ENCODE results near the gene TEKT4.
"Not testable (repeated sequence)": the region's sequence is repeated elsewhere in the genome, so short reads cannot be mapped to it uniquely, and the experiment has no call there.

The TEKT4 gene

DNA sequence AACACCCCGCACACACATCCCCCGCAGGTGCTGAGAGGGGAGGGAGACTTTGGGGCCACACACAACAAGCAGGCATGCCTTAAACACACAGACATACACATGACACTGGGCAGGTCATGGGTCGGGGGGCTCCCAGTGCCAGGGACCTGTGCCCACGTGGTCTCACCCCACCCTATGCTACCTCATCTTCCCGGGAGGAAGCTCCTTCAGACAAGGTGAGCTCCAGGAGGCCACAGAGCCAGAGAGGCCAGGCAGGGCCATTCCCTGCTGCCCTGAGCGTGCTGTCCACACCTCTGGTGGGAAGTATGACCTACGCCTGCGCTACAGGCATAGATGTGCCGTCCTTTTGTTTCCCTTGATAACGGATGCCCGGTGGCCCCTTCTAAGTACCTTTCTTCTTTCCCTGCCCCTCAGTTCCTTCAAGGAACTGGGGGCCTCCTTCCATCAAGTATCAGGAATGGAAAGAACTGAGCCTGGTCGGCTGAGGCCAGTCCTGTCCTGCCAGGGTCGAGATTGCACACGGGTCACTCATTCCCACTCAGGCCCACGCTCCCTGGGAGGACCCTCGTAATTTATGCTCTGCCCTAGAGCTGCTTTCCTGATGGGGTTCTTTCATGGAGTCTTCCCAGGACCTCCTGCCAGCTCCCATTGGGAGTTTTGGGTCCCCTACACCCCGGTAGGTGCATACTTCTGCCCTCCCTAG, 4.7 kb downstream of the TEKT4 start:
- no peak for FAIRE-seq

DNA sequence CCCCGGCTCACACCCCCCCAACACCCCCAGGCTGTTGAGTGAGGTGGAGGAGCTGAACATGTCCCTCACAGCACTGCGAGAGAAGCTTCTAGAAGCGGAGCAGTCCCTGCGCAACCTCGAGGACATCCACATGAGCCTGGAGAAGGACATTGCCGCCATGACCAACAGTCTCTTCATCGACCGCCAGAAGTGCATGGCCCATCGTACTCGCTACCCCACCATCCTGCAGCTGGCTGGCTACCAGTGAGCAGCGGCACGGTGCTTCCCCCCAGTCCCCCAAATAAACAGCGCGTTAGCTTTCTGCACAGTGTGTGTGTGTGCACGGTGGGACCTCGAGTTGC, 5.3 kb downstream of the TEKT4 start:
- no peak for FAIRE-seq

DNA sequence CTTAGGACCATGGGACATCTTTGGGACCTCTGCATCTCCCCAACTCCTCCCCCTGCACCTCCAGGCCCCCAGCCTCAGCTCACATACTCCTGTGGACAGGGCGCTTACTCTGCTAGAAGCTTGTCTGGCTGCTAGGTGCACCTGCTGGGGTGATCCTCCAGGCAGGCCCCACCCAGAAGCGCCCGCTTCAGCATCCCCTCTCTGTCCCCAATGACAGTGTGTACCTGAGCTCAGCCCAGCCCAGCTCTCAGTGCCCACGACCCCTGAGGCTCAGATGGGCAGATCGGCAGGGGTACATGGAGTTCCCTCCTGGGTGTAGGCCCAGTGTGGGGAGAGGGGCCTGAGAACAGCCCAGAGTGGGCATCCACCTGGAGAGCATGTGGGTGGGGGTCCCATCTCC, 5.9 kb downstream of the TEKT4 start:
- FAIRE-seq: no peak

DNA sequence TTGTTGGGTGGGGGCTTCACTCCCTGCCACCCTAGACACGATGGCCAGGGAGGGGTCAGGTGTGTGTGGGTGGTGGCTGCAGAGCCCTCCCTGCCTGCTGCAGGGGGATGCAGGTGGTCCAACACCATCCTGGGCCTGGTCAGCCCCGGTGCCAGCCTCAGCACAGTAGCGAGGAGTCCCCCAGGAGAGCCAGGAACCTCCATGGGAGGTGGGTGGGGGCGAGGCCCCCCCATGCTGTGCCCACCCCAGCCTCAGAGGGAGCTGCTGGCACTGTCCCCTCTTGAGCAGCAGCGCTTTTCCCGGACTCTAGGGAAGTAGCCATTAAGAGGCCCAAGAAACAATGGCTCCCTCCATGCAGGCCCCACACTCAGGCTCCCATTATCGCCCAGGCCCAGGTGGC, 7.3 kb downstream of the TEKT4 start:
- FAIRE-seq: not testable (repeated sequence)

DNA sequence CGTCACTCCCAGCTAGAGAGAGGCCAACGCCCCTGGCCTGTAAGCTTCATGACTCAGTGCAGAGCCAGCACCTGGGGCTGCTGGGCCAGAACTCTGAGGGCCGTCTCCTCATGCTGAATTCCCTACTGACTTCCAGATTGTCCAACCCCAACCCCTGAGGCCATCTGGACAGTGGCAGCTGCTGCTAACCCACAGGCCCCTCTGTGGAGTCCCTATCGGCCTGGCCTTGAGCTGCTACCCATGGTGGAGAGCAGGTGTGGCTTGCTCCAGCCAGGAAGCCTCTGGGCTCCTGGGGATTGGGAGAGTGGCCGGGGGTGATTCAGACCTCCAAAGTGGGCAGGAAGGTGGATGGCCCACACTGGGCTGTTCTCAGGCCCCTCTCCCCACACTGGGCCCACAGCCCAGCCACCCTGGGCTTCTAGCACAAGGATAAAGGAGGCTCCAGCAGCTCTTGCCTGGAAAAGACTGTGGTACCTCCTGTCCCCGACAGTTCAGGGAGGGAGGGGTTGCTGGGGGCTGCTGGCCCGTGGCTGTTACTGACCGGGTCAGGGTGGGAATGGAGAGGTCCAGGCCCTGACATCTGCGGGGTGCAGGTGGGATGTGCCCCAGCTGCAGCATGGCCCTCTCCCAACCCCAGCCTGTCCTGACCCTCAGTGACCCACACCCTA, 8.2 kb downstream of the TEKT4 start:
- FAIRE-seq: no peak

DNA sequence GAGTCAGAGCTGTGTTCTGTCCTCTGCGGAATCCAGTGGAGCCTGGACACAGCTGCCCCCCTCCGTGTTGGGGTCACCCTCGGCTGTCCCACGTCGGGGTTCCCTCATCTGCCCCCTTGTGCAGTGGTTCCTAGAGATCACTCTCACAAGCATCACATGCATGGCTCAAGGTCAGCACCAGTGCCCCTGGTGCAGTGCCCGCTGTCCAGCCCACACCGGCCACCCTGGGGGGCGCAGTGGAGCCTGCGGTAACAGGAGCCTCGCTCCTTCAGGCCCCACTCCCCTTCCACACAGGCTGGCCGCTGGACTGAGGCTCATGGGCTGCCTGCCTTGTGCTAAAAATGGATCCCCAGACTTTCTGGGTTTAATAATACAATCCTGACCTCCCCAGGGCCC, 8.8 kb downstream of the TEKT4 start:
- FAIRE-seq: no peak

DNA sequence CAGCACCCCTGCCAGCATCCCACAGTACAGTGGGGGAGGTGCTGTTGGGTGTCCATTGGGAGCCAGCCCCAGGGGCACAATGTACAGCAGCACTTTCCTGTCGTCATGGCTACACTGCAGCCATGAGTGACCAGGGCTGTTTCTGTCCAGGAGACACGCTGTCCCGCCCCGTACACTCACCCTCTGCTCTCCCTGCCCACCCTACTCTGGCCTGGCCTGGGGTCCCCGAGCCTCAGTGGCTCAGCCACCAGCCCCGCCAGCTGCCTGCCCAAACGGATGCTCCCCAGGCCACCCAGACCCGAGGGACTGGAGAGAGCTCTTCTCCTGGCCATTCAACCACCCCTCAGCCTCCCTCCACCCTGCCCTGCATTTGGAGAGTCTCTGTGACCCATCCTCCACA, 9.3 kb downstream of the TEKT4 start:
- no peak for FAIRE-seq

DNA sequence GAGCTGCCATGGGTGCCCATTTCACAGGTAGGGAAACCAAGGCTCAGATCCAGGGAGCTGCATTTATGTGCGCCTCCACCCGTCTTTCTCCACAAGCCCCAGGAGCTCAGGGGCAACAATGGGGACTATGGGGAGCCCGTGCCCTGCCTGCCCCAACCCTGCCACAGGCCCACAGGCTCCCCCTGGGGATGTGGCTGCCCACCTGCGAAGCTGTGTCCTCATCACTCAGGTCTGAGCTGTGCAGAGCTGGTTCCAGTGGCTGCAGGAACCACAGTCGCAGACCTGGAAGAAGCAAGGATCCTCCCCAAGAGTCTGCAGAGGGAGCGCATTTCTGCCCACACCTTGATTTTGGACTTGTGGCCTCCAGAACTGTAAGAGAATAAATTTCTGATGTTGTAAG, 9.8 kb downstream of the TEKT4 start:
- no peak for FAIRE-seq

DNA sequence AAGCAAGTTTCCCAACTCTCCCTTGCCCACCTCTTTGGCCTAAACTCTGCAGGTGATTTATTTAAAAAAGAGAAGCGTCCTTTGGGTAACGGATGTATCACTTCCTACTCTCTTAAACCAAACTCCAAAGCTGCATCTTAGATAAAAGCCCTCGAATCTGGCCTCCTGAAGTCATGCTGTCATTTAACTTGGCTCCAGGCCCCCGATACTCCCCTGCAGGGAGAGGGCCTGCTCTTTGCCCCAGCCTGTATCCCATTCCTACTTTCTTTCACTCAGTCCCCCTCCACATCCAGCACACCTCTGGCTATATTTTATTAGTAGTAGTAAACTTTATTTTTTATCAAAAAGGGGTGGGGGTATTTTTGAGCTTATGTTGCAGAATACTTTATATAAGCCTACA, 19.0 kb downstream of the TEKT4 start:
- no peak for FAIRE-seq

DNA sequence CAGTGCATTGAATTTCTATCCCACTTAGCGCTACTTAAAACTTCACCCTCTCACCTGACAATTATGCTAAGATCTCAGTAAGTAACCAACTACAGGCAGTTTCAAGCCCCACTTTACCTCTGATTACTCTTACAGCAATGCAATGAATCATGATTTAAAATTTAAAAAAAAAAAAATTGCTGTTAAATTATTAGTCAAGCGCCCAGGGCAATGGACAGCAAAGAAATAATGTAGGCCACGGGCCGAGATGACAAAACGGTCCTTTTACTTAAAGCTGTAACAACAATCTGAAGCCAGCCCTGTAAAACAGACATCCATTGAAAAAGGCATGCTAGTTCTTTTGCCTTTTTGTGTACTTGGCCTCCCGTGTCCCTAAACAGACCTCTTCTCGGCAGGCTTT, 24.0 kb downstream of the TEKT4 start:
- FAIRE-seq: not testable (repeated sequence)

DNA sequence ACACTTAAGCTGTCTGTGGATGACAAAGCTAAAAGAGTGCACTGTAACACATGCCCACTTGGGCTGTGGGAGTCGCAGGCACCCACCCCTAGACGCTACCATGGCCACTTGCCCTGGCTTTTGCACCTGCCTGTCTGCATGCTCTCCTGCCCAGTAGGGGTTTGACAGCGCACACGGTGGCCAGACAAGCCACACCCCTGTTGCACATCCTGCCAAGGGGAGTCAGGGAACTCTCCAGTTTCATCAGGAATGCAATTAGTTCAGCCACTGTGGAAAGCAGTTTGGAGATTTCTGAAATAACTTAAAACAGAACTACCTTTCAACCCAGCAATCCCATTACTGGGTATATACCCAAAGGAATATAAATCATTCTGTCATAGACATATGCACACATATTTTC, 35.7 kb downstream of the TEKT4 start:
- not testable (repeated sequence) for FAIRE-seq

DNA sequence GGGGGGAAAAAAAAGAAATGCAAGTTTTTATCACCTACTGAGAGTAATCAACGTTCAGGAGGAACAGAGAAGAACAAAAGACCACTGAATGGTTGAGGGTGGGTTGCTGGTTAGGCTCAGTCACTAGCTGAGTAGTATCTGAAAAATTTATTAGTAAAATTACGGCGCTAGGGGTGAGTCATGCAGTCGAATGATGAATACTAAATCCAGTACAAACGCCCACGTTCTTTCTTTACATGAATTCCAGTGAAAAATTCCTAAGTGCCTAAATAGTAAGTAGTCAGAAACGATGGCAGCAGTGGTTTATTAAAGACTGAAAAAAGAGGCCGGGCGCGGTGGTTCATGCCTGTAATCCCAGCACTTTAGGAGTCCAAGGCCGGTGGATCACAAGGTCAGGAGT, 52.0 kb downstream of the TEKT4 start:
- FAIRE-seq: no peak

DNA sequence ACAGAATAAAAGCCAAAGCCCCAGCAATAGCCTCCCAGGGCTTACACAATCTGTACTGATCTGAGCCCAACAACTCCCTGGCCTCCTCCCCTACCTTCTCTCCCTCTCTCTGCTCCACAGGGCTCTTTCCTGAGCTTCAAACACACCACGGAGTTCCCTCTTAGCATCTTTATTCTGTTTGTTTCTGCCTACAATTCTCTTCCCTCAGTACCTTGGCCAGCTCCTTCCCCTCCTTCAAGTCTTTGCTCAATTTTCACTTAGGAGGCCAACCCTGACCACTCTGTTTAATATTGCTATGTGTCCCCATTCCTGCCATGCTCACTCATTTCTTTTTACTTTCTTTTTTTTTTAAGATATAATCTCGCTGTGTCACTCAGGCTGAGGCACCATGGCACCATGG, 53.8 kb downstream of the TEKT4 start:
- not testable (repeated sequence) for FAIRE-seq

Measured in G401.6 (cell line).